PC-3 (cell line): ENCODE data around the gene RASA4B. TPM values are rescaled to one million over a fixed set of nuclear protein-coding genes. Genes with fewer than 3 reads are reported as not detected.

Experiments used
- ATAC-seq: fragments of 200-7000 bp; cut with Tn5 transposase; 2 replicates; pipeline ENCODE4 v1.9.1; 2020; ENCODE audit warnings: mild to moderate bottlenecking, moderate library complexity
- BruUV-seq: library from RNA; stranded (reverse); fragments of 400-500 nt; replicated peaks from 2 replicates; lab custom pipeline; 2021; lab: Mats Ljungman, UMichigan
- CTCF ChIA-PET: fragments of 300-600 bp; sonication (Branson Sonifier 250); formaldehyde crosslinking; loops from one replicate; lab custom pipeline; 2022; ENCODE audit warnings: antibody characterized with exemption; lab: Charles Lee
- POLR2A ChIA-PET: fragments of 300-600 bp; sonication (Branson Sonifier 250); formaldehyde crosslinking; loops from one replicate; lab custom pipeline; 2022; ENCODE audit warnings: antibody characterized with exemption; ENCODE audit not compliant: unreplicated experiment; lab: Charles Lee
- DNase-seq: peaks from one replicate; pipeline ENCODE4 v3.0.0-alpha.2; 2015
- H2AFZ ChIP-seq: fragments of 300-600 bp; sonication (generic); 2 replicates; pipeline ENCODE4 v1.6.0; 2016; ENCODE audit warnings: antibody characterized with exemption, low read length
- H3F3A ChIP-seq: fragments of 300-600 bp; sonication (generic); one replicate; pipeline ENCODE4 v1.6.0; 2017; ENCODE audit warnings: antibody characterized with exemption, low read length, control low read depth, mild to moderate bottlenecking; ENCODE audit not compliant: unreplicated experiment
- H3K27ac ChIP-seq: fragments of 300-600 bp; sonication (generic); 2 replicates; pipeline ENCODE4 v1.5.1; 2016; ENCODE audit warnings: mild to moderate bottlenecking, low read length
- H3K27me3 ChIP-seq: fragments of 300-600 bp; sonication (generic); 2 replicates; pipeline ENCODE4 v1.6.1; 2016; ENCODE audit warnings: low read length, mixed read lengths
- H3K36me3 ChIP-seq: fragments of 300-600 bp; sonication (generic); 2 replicates; pipeline ENCODE4 v1.6.1; 2016; ENCODE audit warnings: low read depth, mixed run types, low read length, mixed read lengths
- H3K4me1 ChIP-seq: fragments of 300-600 bp; sonication (generic); 2 replicates; pipeline ENCODE4 v1.5.1; 2016; ENCODE audit warnings: low read length; ENCODE audit not compliant: insufficient read depth
- H3K4me2 ChIP-seq: fragments of 300-600 bp; sonication (generic); 2 replicates; pipeline ENCODE4 v1.6.0; 2016; ENCODE audit warnings: low read length
- H3K4me3 ChIP-seq: fragments of 300-600 bp; sonication (generic); 2 replicates; pipeline ENCODE4 v1.5.1; 2016; ENCODE audit warnings: mild to moderate bottlenecking, low read length, mixed read lengths
- H3K79me2 ChIP-seq: fragments of 300-600 bp; sonication (generic); 2 replicates; pipeline ENCODE4 v1.6.1; 2017; ENCODE audit warnings: low read length, mixed read lengths
- H3K9ac ChIP-seq: fragments of 300-600 bp; sonication (generic); 2 replicates; pipeline ENCODE4 v1.6.0; 2016; ENCODE audit warnings: mild to moderate bottlenecking, low read length
- H3K9me2 ChIP-seq: fragments of 300-600 bp; sonication (generic); replicated peaks from 2 replicates; pipeline ENCODE4 v1.6.1; 2016; ENCODE audit warnings: mixed run types, low read length, mixed read lengths
- H3K9me3 ChIP-seq: fragments of 300-600 bp; sonication (generic); 2 replicates; pipeline ENCODE4 v1.6.1; 2016; ENCODE audit warnings: low read length, mixed read lengths
- H4K20me1 ChIP-seq: fragments of 300-600 bp; sonication (generic); 2 replicates; pipeline ENCODE4 v1.6.1; 2016; ENCODE audit warnings: low read length, mixed read lengths
- CTCF ChIP-seq: fragments of 300-600 bp; sonication (generic); conservative IDR thresholded peaks from 2 replicates; pipeline ENCODE4 v1.5.1; 2017; ENCODE audit warnings: antibody characterized with exemption, low read depth, mild to moderate bottlenecking, low read length
- EZH2 ChIP-seq: fragments of 300-600 bp; sonication (generic); IDR thresholded peaks from one replicate; pipeline ENCODE4 v1.6.1; 2017; ENCODE audit warnings: antibody characterized with exemption, mild to moderate bottlenecking, low read length; ENCODE audit not compliant: unreplicated experiment
- EZH2phosphoT487 ChIP-seq: fragments of 300-600 bp; sonication (generic); IDR thresholded peaks from 2 replicates; pipeline ENCODE4 v1.6.1; 2018; ENCODE audit warnings: mild to moderate bottlenecking, antibody characterized with exemption, low read length, borderline replicate concordance
- intact Hi-C: fragments of 100-400 bp; cut with micrococcal nuclease; formaldehyde crosslinking; loops from 2 replicates; pipeline ENCODE4 v1.9.0; 2023
- total RNA-seq: library from RNA; depleted of rRNA; stranded (reverse); fragments of >200 nt; gene quantifications from 2 replicates; pipeline ENCODE4 v1.2.3, GENCODE V29; 2014

Gene RASA4B
- total RNA-seq, 1 experiment from 2014 or later = 10.2 TPM

- H3F3A ChIP-seq = no peaks in the 10 kb centered on the region
- no peak for TF ChIP-seq EZH2
- no peak for TF ChIP-seq EZH2phosphoT487
- TF ChIP-seq CTCF = no peak; the same call in 1 of the 2 replicates
- no peaks in the 10 kb centered on the region for H4K20me1 ChIP-seq
- no peak overlapping the region for H3K9ac ChIP-seq
- no peaks in the 10 kb centered on the region for H3K36me3 ChIP-seq
- H3K27me3 ChIP-seq = no peaks in the 10 kb centered on the region
- DNase-seq = no peak
- POLR2A ChIA-PET = no interaction called here
- no peaks in the 10 kb centered on the region for H3K9me3 ChIP-seq
- peak overlapping the region; percentile 28; the same call in 1 of the 2 replicates for H3K4me2 ChIP-seq
- no peak overlapping the region for H3K4me3 ChIP-seq
- no peaks in the 10 kb centered on the region for H3K9me2 ChIP-seq
- H3K27ac ChIP-seq = no peak overlapping the region
- no peaks in the 10 kb centered on the region for H3K79me2 ChIP-seq
- intact Hi-C loops = loop anchor here (5.0 kb wide), 2 partner anchors 39 to 54 kb away; partner anchors contain the start of gene PRKRIP1
- no TSS peak for BruUV-seq
- ATAC-seq = peak; percentile 31; the same call in 1 of the 2 replicates
- H2AFZ ChIP-seq = no peak overlapping the region
- CTCF ChIA-PET = interaction anchor here (0.6 kb wide), 1 partner anchor 10 kb away, joined by 7 read pairs; no protein-coding TSS in a partner anchor
- peaks cover 5% of the 10 kb centered on the region; the same call in 1 of the 2 replicates for H3K4me1 ChIP-seq
Measured at GRCh38 chr7:102451371-102452054, 66.1 kb downstream of the RASA4B start.

- Histone ChIP-seq H3K36me3 (no peaks in the 10 kb centered on the region), H3K4me1 (peaks cover 5% of the 10 kb centered on the region; the same call in 1 of the 2 replicates), H3K9me2 (no peaks in the 10 kb centered on the region), H3K27ac (no peak overlapping the region), H3K9me3 (no peaks in the 10 kb centered on the region), H3K4me2 (no peak overlapping the region), H2AFZ (no peak overlapping the region), H3K79me2 (no peaks in the 10 kb centered on the region), H3K9ac (no peak overlapping the region), H4K20me1 (no peaks in the 10 kb centered on the region), H3K4me3 (no peak overlapping the region), H3K27me3 (no peaks in the 10 kb centered on the region), H3F3A (no peaks in the 10 kb centered on the region)
- DNase-seq (peak; percentile 51), ATAC-seq (peak; percentile 75)
- CTCF ChIA-PET = interaction anchor here (0.5 to 1.0 kb wide), 5 partner anchors 9 to 907 kb away, joined by 3 to 6 read pairs (median 4); partner anchors contain the start of gene ORAI2
- no peak for TF ChIP-seq EZH2phosphoT487
- TF ChIP-seq EZH2 = no peak
- TF ChIP-seq CTCF = peak; percentile 54
- intact Hi-C loops = loop anchor here (5.0 kb wide), 2 partner anchors 38 to 53 kb away; partner anchors contain the start of gene PRKRIP1
- POLR2A ChIA-PET = interaction anchor here (0.6 kb wide), 1 partner anchor 17 kb away, joined by 6 read pairs; the partner anchor contains the start of gene ORAI2
- no TSS peak for BruUV-seq
Measured at GRCh38 chr7:102450242-102450641, 67.3 kb downstream of the RASA4B start.
